PC-3 (cell line): Measurements from ENCODE around the gene PTCH1. TPM values are rescaled to one million over a fixed set of nuclear protein-coding genes. Genes with fewer than 3 reads are reported as not detected.

Source experiments
- ATAC-seq: fragments of 200-7000 bp; cut with Tn5 transposase; 2 replicates; pipeline ENCODE4 v1.9.1; 2020; ENCODE audit warnings: mild to moderate bottlenecking, moderate library complexity
- BruUV-seq: library from RNA; stranded (reverse); fragments of 400-500 nt; replicated peaks from 2 replicates; lab custom pipeline; 2021; lab: Mats Ljungman, UMichigan
- CTCF ChIA-PET: fragments of 300-600 bp; sonication (Branson Sonifier 250); formaldehyde crosslinking; loops from one replicate; lab custom pipeline; 2022; ENCODE audit warnings: antibody characterized with exemption; lab: Charles Lee
- POLR2A ChIA-PET: fragments of 300-600 bp; sonication (Branson Sonifier 250); formaldehyde crosslinking; loops from one replicate; lab custom pipeline; 2022; ENCODE audit warnings: antibody characterized with exemption; ENCODE audit not compliant: unreplicated experiment; lab: Charles Lee
- DNase-seq: peaks from one replicate; pipeline ENCODE4 v3.0.0-alpha.2; 2015
- H2AFZ ChIP-seq: fragments of 300-600 bp; sonication (generic); 2 replicates; pipeline ENCODE4 v1.6.0; 2016; ENCODE audit warnings: antibody characterized with exemption, low read length
- H3F3A ChIP-seq: fragments of 300-600 bp; sonication (generic); one replicate; pipeline ENCODE4 v1.6.0; 2017; ENCODE audit warnings: antibody characterized with exemption, low read length, control low read depth, mild to moderate bottlenecking; ENCODE audit not compliant: unreplicated experiment
- H3K27ac ChIP-seq: fragments of 300-600 bp; sonication (generic); 2 replicates; pipeline ENCODE4 v1.5.1; 2016; ENCODE audit warnings: mild to moderate bottlenecking, low read length
- H3K27me3 ChIP-seq: fragments of 300-600 bp; sonication (generic); 2 replicates; pipeline ENCODE4 v1.6.1; 2016; ENCODE audit warnings: low read length, mixed read lengths
- H3K36me3 ChIP-seq: fragments of 300-600 bp; sonication (generic); 2 replicates; pipeline ENCODE4 v1.6.1; 2016; ENCODE audit warnings: low read depth, mixed run types, low read length, mixed read lengths
- H3K4me1 ChIP-seq: fragments of 300-600 bp; sonication (generic); 2 replicates; pipeline ENCODE4 v1.5.1; 2016; ENCODE audit warnings: low read length; ENCODE audit not compliant: insufficient read depth
- H3K4me2 ChIP-seq: fragments of 300-600 bp; sonication (generic); 2 replicates; pipeline ENCODE4 v1.6.0; 2016; ENCODE audit warnings: low read length
- H3K4me3 ChIP-seq: fragments of 300-600 bp; sonication (generic); 2 replicates; pipeline ENCODE4 v1.5.1; 2016; ENCODE audit warnings: mild to moderate bottlenecking, low read length, mixed read lengths
- H3K79me2 ChIP-seq: fragments of 300-600 bp; sonication (generic); 2 replicates; pipeline ENCODE4 v1.6.1; 2017; ENCODE audit warnings: low read length, mixed read lengths
- H3K9ac ChIP-seq: fragments of 300-600 bp; sonication (generic); 2 replicates; pipeline ENCODE4 v1.6.0; 2016; ENCODE audit warnings: mild to moderate bottlenecking, low read length
- H3K9me2 ChIP-seq: fragments of 300-600 bp; sonication (generic); replicated peaks from 2 replicates; pipeline ENCODE4 v1.6.1; 2016; ENCODE audit warnings: mixed run types, low read length, mixed read lengths
- H3K9me3 ChIP-seq: fragments of 300-600 bp; sonication (generic); 2 replicates; pipeline ENCODE4 v1.6.1; 2016; ENCODE audit warnings: low read length, mixed read lengths
- H4K20me1 ChIP-seq: fragments of 300-600 bp; sonication (generic); 2 replicates; pipeline ENCODE4 v1.6.1; 2016; ENCODE audit warnings: low read length, mixed read lengths
- CTCF ChIP-seq: fragments of 300-600 bp; sonication (generic); conservative IDR thresholded peaks from 2 replicates; pipeline ENCODE4 v1.5.1; 2017; ENCODE audit warnings: antibody characterized with exemption, low read depth, mild to moderate bottlenecking, low read length
- EZH2 ChIP-seq: fragments of 300-600 bp; sonication (generic); IDR thresholded peaks from one replicate; pipeline ENCODE4 v1.6.1; 2017; ENCODE audit warnings: antibody characterized with exemption, mild to moderate bottlenecking, low read length; ENCODE audit not compliant: unreplicated experiment
- EZH2phosphoT487 ChIP-seq: fragments of 300-600 bp; sonication (generic); IDR thresholded peaks from 2 replicates; pipeline ENCODE4 v1.6.1; 2018; ENCODE audit warnings: mild to moderate bottlenecking, antibody characterized with exemption, low read length, borderline replicate concordance
- intact Hi-C: fragments of 100-400 bp; cut with micrococcal nuclease; formaldehyde crosslinking; loops from 2 replicates; pipeline ENCODE4 v1.9.0; 2023
- total RNA-seq: library from RNA; depleted of rRNA; stranded (reverse); fragments of >200 nt; gene quantifications from 2 replicates; pipeline ENCODE4 v1.2.3, GENCODE V29; 2014

The PTCH1 gene
- total RNA-seq, 1 experiment from 2014 or later, result 0.77 TPM

- no peak overlapping the region for H2AFZ ChIP-seq
- no peak overlapping the region for H3K4me2 ChIP-seq
- no peaks in the 10 kb centered on the region for H4K20me1 ChIP-seq
- H3K27ac ChIP-seq, result no peak overlapping the region
- CTCF ChIA-PET, result interaction anchor here (0.6 kb wide), 1 partner anchor 234 kb away, joined by 5 read pairs; no protein-coding TSS in a partner anchor
- DNase-seq (no peak), ATAC-seq (no peak)
- H3K9ac ChIP-seq, result no peak overlapping the region
- no peaks in the 10 kb centered on the region for H3K9me3 ChIP-seq
- TF ChIP-seq EZH2phosphoT487, result no peak
- TF ChIP-seq CTCF, result no peak
- no peak for TF ChIP-seq EZH2
- H3K9me2 ChIP-seq, result no peaks in the 10 kb centered on the region
- peaks cover 12% of the 10 kb centered on the region for H3K4me1 ChIP-seq
- intact Hi-C loops, result loop anchor here (10.0 kb wide), 2 partner anchors 235 to 715 kb away; no protein-coding TSS in a partner anchor
- BruUV-seq, result no TSS peak
- H3K27me3 ChIP-seq, result no peaks in the 10 kb centered on the region
- no peaks in the 10 kb centered on the region for H3K36me3 ChIP-seq
- POLR2A ChIA-PET, result no interaction called here
- no peaks in the 10 kb centered on the region for H3F3A ChIP-seq
- no peaks in the 10 kb centered on the region for H3K79me2 ChIP-seq
- no peak overlapping the region for H3K4me3 ChIP-seq
Observed at GRCh38 chr9:95499847-95500246, 16.9 kb downstream of the PTCH1 start.

GRCh38 chr9:95499046-95499676 lies 17.6 kb downstream of the PTCH1 start:
- H3F3A ChIP-seq, result no peaks in the 10 kb centered on the region
- H2AFZ ChIP-seq, result no peak overlapping the region
- CTCF ChIA-PET, result interaction anchor here (0.6 kb wide), 1 partner anchor 233 kb away, joined by 5 read pairs; no protein-coding TSS in a partner anchor
- TF ChIP-seq EZH2phosphoT487, result no peak
- TF ChIP-seq CTCF, result no peak
- TF ChIP-seq EZH2, result no peak
- H3K4me1 ChIP-seq, result peaks cover 12% of the 10 kb centered on the region
- no peaks in the 10 kb centered on the region for H3K9me3 ChIP-seq
- no peaks in the 10 kb centered on the region for H3K36me3 ChIP-seq
- no peaks in the 10 kb centered on the region for H3K9me2 ChIP-seq
- H4K20me1 ChIP-seq, result no peaks in the 10 kb centered on the region
- ATAC-seq (no peak), DNase-seq (no peak)
- BruUV-seq, result no TSS peak
- H3K79me2 ChIP-seq, result no peaks in the 10 kb centered on the region
- intact Hi-C loops, result no loop called here
- POLR2A ChIA-PET, result no interaction called here
- H3K9ac ChIP-seq, result no peak overlapping the region
- H3K27me3 ChIP-seq, result no peaks in the 10 kb centered on the region
- no peak overlapping the region for H3K27ac ChIP-seq
- H3K4me2 ChIP-seq, result no peak overlapping the region
- H3K4me3 ChIP-seq, result no peak overlapping the region

- H3K27ac ChIP-seq, result no peak overlapping the region
- no peaks in the 10 kb centered on the region for H3K9me3 ChIP-seq
- H3K4me2 ChIP-seq, result no peak overlapping the region
- TF ChIP-seq CTCF, result no peak
- no peak for TF ChIP-seq EZH2phosphoT487
- no peak for TF ChIP-seq EZH2
- ATAC-seq (no peak), DNase-seq (no peak)
- H4K20me1 ChIP-seq, result no peaks in the 10 kb centered on the region
- no peak overlapping the region for H2AFZ ChIP-seq
- H3K79me2 ChIP-seq, result no peaks in the 10 kb centered on the region
- intact Hi-C loops, result no loop called here
- peaks cover 14% of the 10 kb centered on the region for H3K4me1 ChIP-seq
- no TSS peak for BruUV-seq
- no peaks in the 10 kb centered on the region for H3F3A ChIP-seq
- H3K36me3 ChIP-seq, result no peaks in the 10 kb centered on the region
- no peak overlapping the region for H3K4me3 ChIP-seq
- no peaks in the 10 kb centered on the region for H3K27me3 ChIP-seq
- CTCF ChIA-PET, result no interaction called here
- POLR2A ChIA-PET, result no interaction called here
- H3K9ac ChIP-seq, result no peak overlapping the region
- no peaks in the 10 kb centered on the region for H3K9me2 ChIP-seq
Observed at GRCh38 chr9:95498641-95499040, 18.1 kb downstream of the PTCH1 start.
